ENCODE results near the gene HDGFL2.

HDGFL2 gene

GRCh38 chr19:4472174-4472974 lies at the start of gene HDGFL2 (continued):
- TF ChIP-seq ZNF660 (tag by site-specific recombination; IDR thresholded peaks at IDR 0.05): peak; percentile 29; the same call in 1 of the 2 replicates
- TF ChIP-seq SP3 (tag by site-specific recombination; IDR thresholded peaks at IDR 0.05): no peak
- TF ChIP-seq ZNF2 (tag by site-specific recombination; IDR thresholded peaks at IDR 0.05): no peak
- no peak for TF ChIP-seq ZBTB17 (tag by site-specific recombination; IDR thresholded peaks at IDR 0.05)
- TF ChIP-seq ZNF398 (tag by site-specific recombination; IDR thresholded peaks at IDR 0.05): no peak
- TF ChIP-seq ZNF488 (tag by site-specific recombination; IDR thresholded peaks at IDR 0.05): no peak
- no peak for TF ChIP-seq ZNF23 (tag by site-specific recombination; IDR thresholded peaks at IDR 0.05; ENCODE audit: borderline replicate concordance)
- no peak for TF ChIP-seq ZNF157 (tag by site-specific recombination; IDR thresholded peaks at IDR 0.05)
- TF ChIP-seq ZNF214 (tag by site-specific recombination; IDR thresholded peaks at IDR 0.05; ENCODE audit: borderline replicate concordance): no peak
- TF ChIP-seq ZNF555 (tag by site-specific recombination; conservative IDR thresholded peaks at IDR 0.05): no peak
- TF ChIP-seq ZNF112 (tag by site-specific recombination; IDR thresholded peaks at IDR 0.05): no peak
- TF ChIP-seq TSHZ1 (tag by site-specific recombination; IDR thresholded peaks at IDR 0.05; ENCODE audit: borderline replicate concordance): no peak
- TF ChIP-seq BCL11A (tag by site-specific recombination; IDR thresholded peaks at IDR 0.05; ENCODE audit: low read depth): no peak
- TF ChIP-seq ZBTB6 (tag by site-specific recombination; IDR thresholded peaks at IDR 0.05): no peak
- peak; percentile 68; the same call in 1 of the 2 replicates for TF ChIP-seq GLIS2 (tag by site-specific recombination; IDR thresholded peaks at IDR 0.05)
- TF ChIP-seq ZNF335 (tag by site-specific recombination; conservative IDR thresholded peaks at IDR 0.05): peak; percentile 72
- peak; percentile 63; the same call in 1 of the 2 replicates for TF ChIP-seq ZBTB10 (tag by site-specific recombination; IDR thresholded peaks at IDR 0.05)
- TF ChIP-seq ZNF354C (tag by site-specific recombination; IDR thresholded peaks at IDR 0.05; ENCODE audit: borderline replicate concordance, low read depth): no peak
- TF ChIP-seq ZNF449 (tag by site-specific recombination; IDR thresholded peaks at IDR 0.05): no peak
- TF ChIP-seq KLF8 (tag by site-specific recombination; IDR thresholded peaks at IDR 0.05): no peak
- TF ChIP-seq SCRT2 (tag by site-specific recombination; IDR thresholded peaks at IDR 0.05): no peak
- TF ChIP-seq YY2 (tag by site-specific recombination; IDR thresholded peaks at IDR 0.05): no peak
- TF ChIP-seq ZNF391 (tag by site-specific recombination; IDR thresholded peaks at IDR 0.05; ENCODE audit: borderline replicate concordance, low read depth): no peak
- no peak for TF ChIP-seq PRDM4 (tag by site-specific recombination; IDR thresholded peaks at IDR 0.05)
- peak; percentile 79 for TF ChIP-seq ZFHX2 (tag by site-specific recombination; conservative IDR thresholded peaks at IDR 0.05)

Measured in HEK293 (cell line).